ENCODE data around the gene NDC1. TPM values are rescaled to one million over a fixed set of nuclear protein-coding genes. Genes with fewer than 3 reads are reported as not detected.
A peak's percentile ranks its signal among the peaks of the same experiment; 100 is the strongest.
"Not testable (repeated sequence)": the region's sequence is repeated elsewhere in the genome, so short reads cannot be mapped to it uniquely, and the experiment has no call there.

Gene NDC1, protein sequence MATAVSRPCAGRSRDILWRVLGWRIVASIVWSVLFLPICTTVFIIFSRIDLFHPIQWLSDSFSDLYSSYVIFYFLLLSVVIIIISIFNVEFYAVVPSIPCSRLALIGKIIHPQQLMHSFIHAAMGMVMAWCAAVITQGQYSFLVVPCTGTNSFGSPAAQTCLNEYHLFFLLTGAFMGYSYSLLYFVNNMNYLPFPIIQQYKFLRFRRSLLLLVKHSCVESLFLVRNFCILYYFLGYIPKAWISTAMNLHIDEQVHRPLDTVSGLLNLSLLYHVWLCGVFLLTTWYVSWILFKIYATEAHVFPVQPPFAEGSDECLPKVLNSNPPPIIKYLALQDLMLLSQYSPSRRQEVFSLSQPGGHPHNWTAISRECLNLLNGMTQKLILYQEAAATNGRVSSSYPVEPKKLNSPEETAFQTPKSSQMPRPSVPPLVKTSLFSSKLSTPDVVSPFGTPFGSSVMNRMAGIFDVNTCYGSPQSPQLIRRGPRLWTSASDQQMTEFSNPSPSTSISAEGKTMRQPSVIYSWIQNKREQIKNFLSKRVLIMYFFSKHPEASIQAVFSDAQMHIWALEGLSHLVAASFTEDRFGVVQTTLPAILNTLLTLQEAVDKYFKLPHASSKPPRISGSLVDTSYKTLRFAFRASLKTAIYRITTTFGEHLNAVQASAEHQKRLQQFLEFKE
- total RNA-seq, result 10 to 100 TPM in 2 of 4 donors, 1 to 10 TPM in 2; 1.1 to 11.1 (median 8.0) TPM

DNA sequence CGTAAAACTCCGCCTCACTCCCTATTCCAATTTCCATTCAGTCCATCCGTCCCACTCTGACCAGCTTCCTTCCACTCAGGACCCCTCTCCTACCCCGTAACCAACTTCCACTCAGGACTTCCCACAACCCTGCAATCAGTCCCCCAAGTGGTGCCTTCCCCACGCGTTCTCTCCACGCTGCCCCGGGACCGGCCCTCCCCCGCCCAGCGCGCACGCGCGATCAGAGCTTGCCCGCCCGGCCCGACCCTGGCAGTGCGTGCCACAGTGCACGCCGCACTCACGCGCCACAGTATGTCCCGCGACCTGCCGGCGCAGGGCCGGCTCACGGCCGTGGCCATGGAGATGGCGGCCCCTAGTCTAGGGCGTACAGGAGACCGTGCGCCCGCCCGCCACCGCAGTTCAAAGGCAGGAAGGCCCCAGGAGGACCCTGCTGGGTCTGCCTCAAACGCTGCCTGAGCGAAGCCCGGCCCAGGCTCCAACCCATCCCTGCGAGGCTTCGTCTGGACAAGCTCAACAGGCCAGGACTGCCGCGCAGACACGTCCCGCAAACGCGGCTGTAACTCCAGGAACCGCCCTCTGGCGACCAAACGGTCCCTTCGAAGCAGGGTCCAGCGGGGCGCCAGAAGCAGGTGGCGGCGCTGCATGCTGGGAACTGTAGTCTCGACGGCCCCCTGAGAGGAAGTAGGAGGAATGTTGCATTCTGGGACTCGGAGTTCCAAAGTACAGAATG, at the start of gene NDC1:
Gene NDC1 (minus strand): TSS at position 373 of the 730 bp plus-strand sequence. CDS start 35 bp downstream, at position 338.
- no peaks in the 10 kb centered on the region for H3K27me3 ChIP-seq
- in situ Hi-C loops (cut with MboI; ENCODE audit: low pct_ligation_motif_present in 1 of 4, low pct_unique_long_range_greater_than_20kb in 1 of 4, low sequenced_read_pairs in 3 of 4) (no loop called here), intact Hi-C loops (cut with DNase I; ENCODE audit: low total_unique reads) (loop anchor here (5.0 kb wide), 1 partner anchor 404 kb away; no protein-coding TSS in a partner anchor)
- peaks cover 6 to 9% (median 7%) of the 10 kb centered on the region in 4 donors for H3K4me1 ChIP-seq
- 0% methylated on average over 3 to 50 of the region's 59 CpGs for WGBS, 2 donors (ENCODE audit: low coverage in 1 of 2)
- peak within 1 kb of the TSS; percentile 59 to 89 (median 73) for H3K4me3 ChIP-seq
- no peaks in the 10 kb centered on the region for H3K36me3 ChIP-seq
- TF ChIP-seq, protein P1, sequence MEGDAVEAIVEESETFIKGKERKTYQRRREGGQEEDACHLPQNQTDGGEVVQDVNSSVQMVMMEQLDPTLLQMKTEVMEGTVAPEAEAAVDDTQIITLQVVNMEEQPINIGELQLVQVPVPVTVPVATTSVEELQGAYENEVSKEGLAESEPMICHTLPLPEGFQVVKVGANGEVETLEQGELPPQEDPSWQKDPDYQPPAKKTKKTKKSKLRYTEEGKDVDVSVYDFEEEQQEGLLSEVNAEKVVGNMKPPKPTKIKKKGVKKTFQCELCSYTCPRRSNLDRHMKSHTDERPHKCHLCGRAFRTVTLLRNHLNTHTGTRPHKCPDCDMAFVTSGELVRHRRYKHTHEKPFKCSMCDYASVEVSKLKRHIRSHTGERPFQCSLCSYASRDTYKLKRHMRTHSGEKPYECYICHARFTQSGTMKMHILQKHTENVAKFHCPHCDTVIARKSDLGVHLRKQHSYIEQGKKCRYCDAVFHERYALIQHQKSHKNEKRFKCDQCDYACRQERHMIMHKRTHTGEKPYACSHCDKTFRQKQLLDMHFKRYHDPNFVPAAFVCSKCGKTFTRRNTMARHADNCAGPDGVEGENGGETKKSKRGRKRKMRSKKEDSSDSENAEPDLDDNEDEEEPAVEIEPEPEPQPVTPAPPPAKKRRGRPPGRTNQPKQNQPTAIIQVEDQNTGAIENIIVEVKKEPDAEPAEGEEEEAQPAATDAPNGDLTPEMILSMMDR (IDR thresholded peaks at IDR 0.05), result peak in 1 of 5 experiments; percentile 17
- TF ChIP-seq POLR2A (IDR thresholded peaks at IDR 0.05) (peak; percentile 38), POLR2AphosphoS5 (IDR thresholded peaks at IDR 0.05) (peak; percentile 30 to 63 (median 59)), EP300 (IDR thresholded peaks at IDR 0.05; ENCODE audit: low read depth) (no peak)
- H3K27ac ChIP-seq, result peak within 1 kb of the TSS; percentile 93 to 97 (median 95)
- H3K9me3 ChIP-seq, result peaks cover 11 to 12% of the 10 kb centered on the region in 2 donors
- DNase-seq, result peak; percentile 92

DNA sequence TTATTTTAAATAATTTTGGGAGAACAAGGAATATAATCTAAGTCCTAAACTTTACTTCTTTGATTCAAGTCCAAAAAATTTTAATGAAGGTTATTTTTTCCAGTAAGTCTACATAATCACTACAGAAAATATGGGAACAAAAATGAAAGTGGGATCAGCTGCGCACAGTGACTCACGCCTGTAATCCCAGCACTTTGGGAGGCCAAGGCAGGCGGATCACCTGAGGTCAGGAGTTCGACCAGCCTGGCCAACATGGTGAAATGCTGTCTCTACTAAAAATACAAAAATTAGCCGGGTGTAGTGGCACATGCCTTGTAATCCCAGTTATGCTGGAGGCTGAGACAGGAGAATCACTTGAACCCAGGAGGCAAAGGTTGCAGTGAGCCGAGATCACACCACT, 45.5 kb upstream of the NDC1 start:
- intact Hi-C loops (cut with DNase I; ENCODE audit: low total_unique reads); H3K27me3 ChIP-seq; H3K9me3 ChIP-seq; DNase-seq; H3K27ac ChIP-seq; H3K4me1 ChIP-seq; H3K4me3 ChIP-seq: not testable (repeated sequence)
- in situ Hi-C loops (cut with MboI; ENCODE audit: low pct_ligation_motif_present in 1 of 4, low pct_unique_long_range_greater_than_20kb in 1 of 4, low sequenced_read_pairs in 3 of 4), result loop anchor here in 1 of 4 donors (10.0 kb wide), 1 partner anchor 71 kb away; no protein-coding TSS in a partner anchor
- WGBS, 2 donors (ENCODE audit: low coverage in 1 of 2), result 92 to 96% methylated on average over 3 to 6 of the region's 6 CpGs
- H3K36me3 ChIP-seq, result peaks cover 0 to 12% (median 3%) of the 10 kb centered on the region in 4 donors

DNA sequence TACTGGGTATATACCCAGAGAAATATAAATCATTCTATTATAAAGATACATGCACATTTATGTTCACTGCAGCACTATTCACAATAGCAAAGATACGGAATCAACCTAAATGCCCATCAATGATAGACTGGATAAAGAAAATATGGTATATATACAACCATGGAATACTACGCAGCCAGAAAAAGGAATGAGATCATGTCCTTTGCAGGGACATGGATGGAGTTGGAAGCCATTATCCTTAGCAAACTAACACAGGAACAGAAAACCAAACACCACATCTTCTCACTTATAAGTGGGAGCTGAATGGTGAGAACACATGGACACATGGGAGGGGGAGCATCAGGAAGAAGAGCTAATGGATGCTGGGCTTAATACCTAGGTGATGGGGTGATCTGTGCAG, 43.8 kb upstream of the NDC1 start:
- H3K9me3 ChIP-seq; H3K27me3 ChIP-seq; DNase-seq; H3K27ac ChIP-seq; intact Hi-C loops (cut with DNase I; ENCODE audit: low total_unique reads); H3K4me3 ChIP-seq; H3K4me1 ChIP-seq: not testable (repeated sequence)
- in situ Hi-C loops (cut with MboI; ENCODE audit: low pct_ligation_motif_present in 1 of 4, low pct_unique_long_range_greater_than_20kb in 1 of 4, low sequenced_read_pairs in 3 of 4), result loop anchor here in 1 of 4 donors (10.0 kb wide), 1 partner anchor 73 kb away; no protein-coding TSS in a partner anchor
- 77 to 100% methylated on average over 2 of the region's 2 CpGs for WGBS, 2 donors (ENCODE audit: low coverage in 1 of 2)
- H3K36me3 ChIP-seq, result peaks cover 0 to 23% (median 9%) of the 10 kb centered on the region in 4 donors

DNA sequence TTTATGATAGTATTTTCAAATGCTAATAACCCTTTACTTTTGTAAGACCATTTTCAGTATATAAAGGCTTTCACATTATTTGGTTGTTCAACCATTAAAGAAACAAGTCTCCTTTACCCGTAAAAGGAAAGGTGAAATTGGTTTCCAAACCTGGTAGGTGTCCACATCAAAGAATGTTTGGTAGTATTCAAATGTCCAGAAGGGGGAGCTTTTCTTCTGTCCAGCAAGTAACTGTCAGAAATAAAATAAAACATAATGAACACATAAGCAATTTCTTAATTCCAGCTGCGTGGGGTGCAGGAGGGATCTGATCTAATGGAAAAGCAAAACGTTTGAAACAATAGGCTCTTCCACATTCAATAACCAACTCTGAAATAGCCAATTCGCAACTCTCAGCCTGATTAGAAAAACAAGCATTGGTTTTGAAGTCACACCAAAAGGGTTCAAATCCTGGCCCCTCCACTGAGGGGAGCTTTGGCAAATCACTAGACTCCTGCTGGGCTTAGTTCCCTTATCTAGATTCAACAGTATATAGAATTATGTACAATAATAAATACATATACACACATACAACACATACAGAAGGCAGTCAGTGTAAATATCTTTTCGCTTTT, 40.5 kb upstream of the NDC1 start:
- Histone ChIP-seq H3K27me3 (no peaks in the 10 kb centered on the region), H3K9me3 (no peaks in the 10 kb centered on the region), H3K4me1 (no peaks in the 10 kb centered on the region), H3K36me3 (peaks cover 0 to 40% (median 20%) of the 10 kb centered on the region in 4 donors), H3K27ac (no peak overlapping the region), H3K4me3 (no peak overlapping the region)
- intact Hi-C loops (cut with DNase I; ENCODE audit: low total_unique reads) (no loop called here), in situ Hi-C loops (cut with MboI; ENCODE audit: low pct_ligation_motif_present in 1 of 4, low pct_unique_long_range_greater_than_20kb in 1 of 4, low sequenced_read_pairs in 3 of 4) (loop anchor here in 1 of 4 donors (10.0 kb wide), 1 partner anchor 76 kb away; no protein-coding TSS in a partner anchor)
- DNase-seq, result no peak
- TF ChIP-seq EP300 (IDR thresholded peaks at IDR 0.05; ENCODE audit: low read depth) (no peak), POLR2AphosphoS5 (IDR thresholded peaks at IDR 0.05) (no peak), POLR2A (IDR thresholded peaks at IDR 0.05) (no peak)
- TF ChIP-seq, protein P1 (IDR thresholded peaks at IDR 0.05), result peak; percentile 44 to 65 (median 58)
- 40 to 48% methylated on average over 4 to 5 of the region's 5 CpGs for WGBS, 2 donors (ENCODE audit: low coverage in 1 of 2)

DNA sequence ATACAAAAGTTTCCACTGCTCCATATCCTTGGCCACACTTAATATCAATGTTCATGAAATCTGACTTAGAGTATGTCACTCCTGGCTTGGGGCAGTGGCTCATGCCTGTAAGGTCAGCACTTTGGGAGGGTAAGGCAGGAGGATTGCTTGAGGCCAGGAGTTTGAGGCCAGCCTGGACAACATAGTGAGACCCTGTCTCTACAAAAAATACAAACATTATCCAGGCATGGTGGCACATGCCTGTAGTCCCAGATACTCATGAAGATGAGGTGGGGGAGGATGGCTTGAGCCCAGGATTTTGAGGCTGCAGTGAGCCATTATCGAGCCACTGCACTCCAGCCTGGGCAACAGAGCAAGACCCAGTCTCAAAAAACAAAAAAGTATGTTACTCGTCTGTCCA, 37.1 kb upstream of the NDC1 start:
- H3K36me3 ChIP-seq, result peaks cover 0 to 51% (median 23%) of the 10 kb centered on the region in 4 donors
- DNase-seq; H3K27ac ChIP-seq; intact Hi-C loops (cut with DNase I; ENCODE audit: low total_unique reads); H3K27me3 ChIP-seq; H3K4me3 ChIP-seq; H3K4me1 ChIP-seq; H3K9me3 ChIP-seq: not testable (repeated sequence)
- in situ Hi-C loops (cut with MboI; ENCODE audit: low pct_ligation_motif_present in 1 of 4, low pct_unique_long_range_greater_than_20kb in 1 of 4, low sequenced_read_pairs in 3 of 4), result loop anchor here in 1 of 4 donors (10.0 kb wide), 1 partner anchor 80 kb away; no protein-coding TSS in a partner anchor
- 89 to 100% methylated on average over 2 of the region's 2 CpGs for WGBS, 2 donors (ENCODE audit: low coverage in 1 of 2)

Data from transverse colon (tissue), 4 donors.